Endothelial cell of umbilical vein (primary cell): ENCODE data around the gene SUDS3. TPM values are rescaled to one million over a fixed set of nuclear protein-coding genes. Genes with fewer than 3 reads are reported as not detected.
"Not testable (repeated sequence)": the region's sequence is repeated elsewhere in the genome, so short reads cannot be mapped to it uniquely, and the experiment has no call there.

Source experiments
- BruUV-seq: library from RNA; stranded (reverse); fragments of 400-500 nt; replicated peaks from 2 replicates; lab custom pipeline; 2021; lab: Mats Ljungman, UMichigan
- CTCF ChIA-PET: fragments of 300-600, 350-600 bp; sonication (Branson Sonifier 250); formaldehyde crosslinking; loops from one replicate; lab custom pipeline; 2021; ENCODE audit warnings: antibody characterized with exemption, inconsistent platforms; lab: Charles Lee
- POLR2A ChIA-PET: fragments of 300-600, 350-600 bp; sonication (Branson Sonifier 250); formaldehyde crosslinking; loops from one replicate; lab custom pipeline; 2021; ENCODE audit warnings: antibody characterized with exemption, inconsistent platforms; lab: Charles Lee
- DNase-seq: peaks from one replicate; pipeline ENCODE4 v3.0.0-alpha.2; 2011; ENCODE audit warnings: low read depth, low spot score
- FAIRE-seq: peaks from 2 replicates; lab custom pipeline; 2011; peaks lifted over from hg19 to GRCh38; lab: Jason Lieb, UNC
- H2AFZ ChIP-seq: 2 replicates; pipeline ENCODE4 v1.6.0; 2012; ENCODE audit warnings: low read depth, low read length, control low read depth, inconsistent platforms
- H3K27ac ChIP-seq: 2 replicates; pipeline ENCODE4 v1.5.1; 2011; ENCODE audit warnings: low read depth, mild to moderate bottlenecking, control low read depth, low read length, moderate library complexity; ENCODE audit not compliant: insufficient read depth
- H3K27me3 ChIP-seq, 2 experiments: 2 replicates each; pipeline versions ENCODE4 v1.6.0 to v1.6.1; 2011; ENCODE audit warnings: low read length in 2 of 2, mixed read lengths in 1 of 2; ENCODE audit not compliant: control insufficient read depth in 2 of 2, insufficient read depth in 2 of 2
- H3K36me3 ChIP-seq, 2 experiments: 2 replicates in 1 of 2; 3 replicates in 1 of 2; pipeline ENCODE4 v1.5.1; 2011; ENCODE audit warnings: low read length in 2 of 2, mild to moderate bottlenecking in 1 of 2, moderate library complexity in 1 of 2; ENCODE audit not compliant: control insufficient read depth in 2 of 2, insufficient read depth in 2 of 2; ENCODE audit errors: extremely low read depth in 1 of 2
- H3K4me1 ChIP-seq: 3 replicates; pipeline ENCODE4 v1.5.1; 2011; ENCODE audit warnings: mild to moderate bottlenecking, low read length; ENCODE audit not compliant: control insufficient read depth, insufficient read depth; ENCODE audit errors: extremely low read depth
- H3K4me2 ChIP-seq: 2 replicates; pipeline ENCODE4 v1.6.1; 2011; ENCODE audit warnings: low read length, control low read depth, mixed read lengths; ENCODE audit not compliant: insufficient read depth
- H3K4me3 ChIP-seq, 3 experiments: fragments of 200-600 bp in 1 of 3; sonication (generic), shearing (Covaris generic) in 1 of 3; replicated peaks in 1 of 3; 2 replicates each; pipeline ENCODE4 v1.5.1; 2011 to 2016; ENCODE audit warnings: control low read depth in 3 of 3, low read length in 3 of 3, mild to moderate bottlenecking in 2 of 3, inconsistent platforms in 1 of 3, low read depth in 1 of 3, moderate library complexity in 1 of 3; ENCODE audit not compliant: insufficient read depth in 1 of 3
- H3K79me2 ChIP-seq: 2 replicates; pipeline ENCODE4 v1.6.0; 2012; ENCODE audit warnings: low read length, inconsistent platforms; ENCODE audit not compliant: control insufficient read depth, insufficient read depth
- H3K9ac ChIP-seq: replicated peaks from 2 replicates; pipeline ENCODE3; 2011; ENCODE audit warnings: low read length, control low read depth; ENCODE audit not compliant: insufficient read depth; ENCODE audit errors: extremely low read depth
- H3K9me1 ChIP-seq: replicated peaks from 3 replicates; pipeline ENCODE4 v1.6.0; 2011; ENCODE audit warnings: mild to moderate bottlenecking, low read length; ENCODE audit not compliant: control insufficient read depth, insufficient read depth; ENCODE audit errors: extremely low read depth
- H3K9me3 ChIP-seq: replicated peaks from 2 replicates; pipeline ENCODE4 v1.5.1; 2012; ENCODE audit warnings: low read length, inconsistent platforms; ENCODE audit not compliant: control insufficient read depth, insufficient read depth
- H4K20me1 ChIP-seq: replicated peaks from 2 replicates; pipeline ENCODE3; 2011; ENCODE audit warnings: mild to moderate bottlenecking, low read length; ENCODE audit not compliant: control insufficient read depth, insufficient read depth; ENCODE audit errors: extremely low read depth
- CTCF ChIP-seq, 2 donors: IDR thresholded peaks; 1 replicate in 1 of 2; 2 replicates in 1 of 2; pipeline ENCODE4 v1.5.1; 2011; ENCODE audit warnings: low read length in 2 of 2, mild to moderate bottlenecking in 2 of 2, moderate library complexity in 2 of 2, control low read depth in 1 of 2, inconsistent platforms in 1 of 2, low read depth in 1 of 2; ENCODE audit not compliant: insufficient read depth in 1 of 2; ENCODE audit errors: extremely low read depth in 1 of 2
- EZH2 ChIP-seq: IDR thresholded peaks from 2 replicates; pipeline ENCODE4 v1.6.1; 2012; ENCODE audit warnings: borderline replicate concordance, low read depth, mild to moderate bottlenecking, moderate library complexity, low read length, inconsistent platforms; ENCODE audit not compliant: severe bottlenecking
- FOS ChIP-seq: IDR thresholded peaks from 2 replicates; pipeline ENCODE4 v1.6.1; 2011; ENCODE audit warnings: mild to moderate bottlenecking, low read length, moderate library complexity, borderline replicate concordance; ENCODE audit not compliant: insufficient read depth
- GATA2 ChIP-seq: IDR thresholded peaks from 2 replicates; pipeline ENCODE4 v1.7.0; 2011; ENCODE audit warnings: low read depth, mild to moderate bottlenecking, moderate library complexity, mixed read lengths, low read length; ENCODE audit not compliant: insufficient read length, insufficient read depth
- JUN ChIP-seq: IDR thresholded peaks from 2 replicates; pipeline ENCODE4 v1.6.1; 2011; ENCODE audit warnings: borderline replicate concordance, low read depth; ENCODE audit not compliant: insufficient read length, insufficient read depth
- MAX ChIP-seq: IDR thresholded peaks from 2 replicates; pipeline ENCODE4 v1.6.1; 2011; ENCODE audit not compliant: insufficient read depth, insufficient read length
- MYC ChIP-seq: IDR thresholded peaks from one replicate; pipeline ENCODE4 v1.6.1; 2011; ENCODE audit warnings: mild to moderate bottlenecking, low read depth, low read length
- POLR2A ChIP-seq: IDR thresholded peaks from 2 replicates; pipeline ENCODE4 v1.6.1; 2012; ENCODE audit warnings: low read depth, mild to moderate bottlenecking, control low read depth, low read length
- POLR2AphosphoS5 ChIP-seq: IDR thresholded peaks from 2 replicates; pipeline ENCODE4 v1.6.1; 2012; ENCODE audit warnings: low read depth, mild to moderate bottlenecking, control low read depth, low read length, moderate library complexity; ENCODE audit not compliant: insufficient read depth
- dilution Hi-C: fragments of 300-500 bp; cut with MboI; formaldehyde crosslinking; loops from one replicate; pipeline ENCODE4 v1.15.0; 2019; ENCODE audit warnings: low sequenced_read_pairs; ENCODE audit not compliant: extremely low pct_ligation_motif_present
- intact Hi-C: fragments of 100-400 bp; cut with micrococcal nuclease; formaldehyde crosslinking; loops from one replicate; pipeline ENCODE4 v1.10.0; 2022
- polyA plus RNA-seq, 4 experiments: library from polyadenylated mRNA; depleted of rRNA in 3 of 4; stranded (reverse) in 3 of 4; unstranded in 1 of 4; fragments of >200 nt; gene quantifications; 2 replicates each; pipeline versions ENCODE4 v1.2.1 to v1.2.3, GENCODE V29; 2011 to 2012; ENCODE audit warnings: missing spikeins in 1 of 4
- total RNA-seq: library from RNA; stranded (reverse); gene quantifications from 2 replicates; pipeline ENCODE4 v1.2.3, GENCODE V29; 2021

The SUDS3 gene
- total and polyA plus RNA-seq, 2 donors (not counting 3 experiments of a cell fraction or from before 2014, with no cell fraction given): 16.9 to 27.4 TPM

- FAIRE-seq: no peak
- DNase-seq: no peak
- peaks cover 25% of the 10 kb centered on the region for H3K4me1 ChIP-seq
- no peak overlapping the region for H3K4me3 ChIP-seq
- TF ChIP-seq EZH2 (no peak), GATA2 (no peak), CTCF (IDR thresholded peaks at IDR 0.05; ENCODE audit: extremely low read depth in 1 of 2, insufficient read depth in 1 of 2, low read depth in 1 of 2, low read length in 2 of 2) (no peak), POLR2A (no peak), MAX (no peak), JUN (no peak), MYC (no peak), FOS (no peak), POLR2AphosphoS5 (no peak)
- H2AFZ ChIP-seq: no peak overlapping the region
- peaks cover 66% of the 10 kb centered on the region for H3K79me2 ChIP-seq
- no peaks in the 10 kb centered on the region for H3K9me1 ChIP-seq
- dilution Hi-C loops (no loop called here), intact Hi-C loops (no loop called here)
- ChIA-PET POLR2A (no interaction called here), CTCF (interaction anchor here (1.1 to 1.3 kb wide), 2 partner anchors 11 to 43 kb away, joined by 3 to 4 read pairs; no protein-coding TSS in a partner anchor)
- no peaks in the 10 kb centered on the region for H4K20me1 ChIP-seq
- no peaks in the 10 kb centered on the region for H3K27me3 ChIP-seq
- H3K36me3 ChIP-seq: no peaks in the 10 kb centered on the region
- H3K9ac ChIP-seq: no peak overlapping the region
- H3K27ac ChIP-seq: no peak overlapping the region
- no peak overlapping the region for H3K4me2 ChIP-seq
- H3K9me3 ChIP-seq: no peaks in the 10 kb centered on the region
- no TSS peak for BruUV-seq
Measured at GRCh38 chr12:118353721-118354120, 22.6 kb upstream of the SUDS3 start.

GRCh38 chr12:118354503-118354902 is 21.9 kb upstream of the SUDS3 start:
- H3K9me1 ChIP-seq, CTCF ChIA-PET, H3K27me3 ChIP-seq, BruUV-seq, H3K36me3 ChIP-seq, H4K20me1 ChIP-seq, POLR2A ChIA-PET, DNase-seq, H3K4me2 ChIP-seq, dilution Hi-C loops, H3K27ac ChIP-seq, H3K4me3 ChIP-seq, H3K9ac ChIP-seq, FAIRE-seq, H2AFZ ChIP-seq, H3K9me3 ChIP-seq, intact Hi-C loops: not testable (repeated sequence)
- Histone ChIP-seq H3K4me1 (peaks cover 33% of the 10 kb centered on the region), H3K79me2 (peaks cover 72% of the 10 kb centered on the region)
